GM12892 (cell line): Measurements from ENCODE around the gene ANKRD44.

ENCODE experiments used
- DNase-seq: peaks from one replicate; pipeline ENCODE4 v3.0.0; 2011; ENCODE audit not compliant: insufficient read length
- FAIRE-seq: peaks from 2 replicates; lab custom pipeline; 2011; peaks lifted over from hg19 to GRCh38; lab: Jason Lieb, UNC
- POLR2A ChIP-seq: IDR thresholded peaks from 2 replicates; pipeline ENCODE4 v1.6.1; 2011; ENCODE audit warnings: low read depth, low read length, control low read depth
- POLR2AphosphoS5 ChIP-seq: IDR thresholded peaks from 2 replicates; pipeline ENCODE4 v1.6.1; 2011; ENCODE audit warnings: low read depth, low read length, control low read depth
- TAF1 ChIP-seq: IDR thresholded peaks from 2 replicates; pipeline ENCODE4 v1.6.1; 2011; ENCODE audit warnings: low read depth, mild to moderate bottlenecking, control low read depth, low read length, borderline replicate concordance

Gene ANKRD44

GRCh38 chr2:197266477-197266876 lies 44.1 kb downstream of the ANKRD44 start:
- TF ChIP-seq POLR2A (no peak), TAF1 (no peak), POLR2AphosphoS5 (no peak)
- FAIRE-seq (peak; percentile 24), DNase-seq (no peak)

- no peak for FAIRE-seq
- TF ChIP-seq POLR2A = no peak
- no peak for TF ChIP-seq TAF1
- TF ChIP-seq POLR2AphosphoS5 = no peak
- no peak for DNase-seq
Observed at GRCh38 chr2:197265924-197266323, 44.7 kb downstream of the ANKRD44 start.

GRCh38 chr2:197265036-197265435 lies 45.5 kb downstream of the ANKRD44 start:
- DNase-seq = no peak
- FAIRE-seq = no peak
- TF ChIP-seq TAF1 (no peak), POLR2AphosphoS5 (no peak), POLR2A (no peak)

- no peak for TF ChIP-seq POLR2A
- TF ChIP-seq TAF1 = no peak
- no peak for TF ChIP-seq POLR2AphosphoS5
- FAIRE-seq (no peak), DNase-seq (no peak)
Observed at GRCh38 chr2:197264332-197264731, 46.2 kb downstream of the ANKRD44 start.

GRCh38 chr2:197263077-197263476 lies 47.5 kb downstream of the ANKRD44 start:
- DNase-seq (no peak), FAIRE-seq (peak; percentile 21)
- TF ChIP-seq POLR2A = no peak
- TF ChIP-seq TAF1 = no peak
- no peak for TF ChIP-seq POLR2AphosphoS5

- DNase-seq (no peak), FAIRE-seq (peak; percentile 89)
- TF ChIP-seq POLR2A (no peak), POLR2AphosphoS5 (no peak), TAF1 (no peak)
Observed at GRCh38 chr2:197261808-197262226, 48.8 kb downstream of the ANKRD44 start.

- no peak for TF ChIP-seq TAF1
- TF ChIP-seq POLR2AphosphoS5 = no peak
- TF ChIP-seq POLR2A = no peak
- FAIRE-seq (peak; percentile 50), DNase-seq (no peak)
Observed at GRCh38 chr2:197259470-197259999, 51.0 kb downstream of the ANKRD44 start.

GRCh38 chr2:197258580-197258979 lies 52.0 kb downstream of the ANKRD44 start:
- no peak for DNase-seq
- FAIRE-seq = peak; percentile 91
- no peak for TF ChIP-seq TAF1
- no peak for TF ChIP-seq POLR2AphosphoS5
- no peak for TF ChIP-seq POLR2A

- FAIRE-seq = peak; percentile 82
- no peak for TF ChIP-seq POLR2A
- TF ChIP-seq TAF1 = no peak
- no peak for DNase-seq
Observed at GRCh38 chr2:197256547-197257170, 53.9 kb downstream of the ANKRD44 start.

- DNase-seq (no peak), FAIRE-seq (peak; percentile 58)
- no peak for TF ChIP-seq POLR2A
- no peak for TF ChIP-seq TAF1
- TF ChIP-seq POLR2AphosphoS5 = no peak
Observed at GRCh38 chr2:197256021-197256420, 54.6 kb downstream of the ANKRD44 start.

GRCh38 chr2:197255543-197255942 lies 55.0 kb downstream of the ANKRD44 start:
- peak; percentile 64 for DNase-seq
- FAIRE-seq = peak; percentile 98
- TF ChIP-seq POLR2AphosphoS5 (peak; percentile 98), POLR2A (peak; percentile 99), TAF1 (peak; percentile 86)
